Mucosa of rectum (tissue), 2 donors: ENCODE results near the gene KCNC4.
A peak's percentile ranks its signal among the peaks of the same experiment; 100 is the strongest.

Source experiments
- H3K27ac ChIP-seq, 2 donors: one replicate each; pipeline ENCODE4 v1.7.0; 2013; ENCODE audit warnings: inconsistent platforms in 2 of 2, low read depth in 2 of 2, low read length in 2 of 2
- H3K27me3 ChIP-seq, 2 donors: one replicate each; pipeline ENCODE4 v1.7.0; 2013; ENCODE audit warnings: low read length in 2 of 2; ENCODE audit not compliant: control insufficient read depth in 2 of 2, insufficient read depth in 2 of 2
- H3K36me3 ChIP-seq, 2 donors: one replicate each; pipeline ENCODE4 v1.7.0; 2013; ENCODE audit warnings: low read length in 2 of 2; ENCODE audit not compliant: control insufficient read depth in 2 of 2, insufficient read depth in 2 of 2
- H3K4me1 ChIP-seq, 2 donors: one replicate each; pipeline ENCODE4 v1.7.0; 2013; ENCODE audit warnings: low read length in 2 of 2, mild to moderate bottlenecking in 1 of 2; ENCODE audit not compliant: control insufficient read depth in 2 of 2, insufficient read depth in 2 of 2
- H3K4me3 ChIP-seq, 2 donors: one replicate each; pipeline ENCODE4 v1.7.0; 2013; ENCODE audit warnings: low read length in 2 of 2
- H3K9ac ChIP-seq, 2 donors: one replicate each; pipeline ENCODE4 v1.7.0; 2013; ENCODE audit warnings: low read length in 2 of 2, low read depth in 1 of 2, mild to moderate bottlenecking in 1 of 2
- H3K9me3 ChIP-seq, 2 donors: one replicate each; pipeline ENCODE4 v1.7.0; 2013; ENCODE audit warnings: low read length in 2 of 2; ENCODE audit not compliant: control insufficient read depth in 2 of 2
- donor health status: healthy.
- donor health status: Normal muscosa, but diverticular disease.

Gene KCNC4

DNA sequence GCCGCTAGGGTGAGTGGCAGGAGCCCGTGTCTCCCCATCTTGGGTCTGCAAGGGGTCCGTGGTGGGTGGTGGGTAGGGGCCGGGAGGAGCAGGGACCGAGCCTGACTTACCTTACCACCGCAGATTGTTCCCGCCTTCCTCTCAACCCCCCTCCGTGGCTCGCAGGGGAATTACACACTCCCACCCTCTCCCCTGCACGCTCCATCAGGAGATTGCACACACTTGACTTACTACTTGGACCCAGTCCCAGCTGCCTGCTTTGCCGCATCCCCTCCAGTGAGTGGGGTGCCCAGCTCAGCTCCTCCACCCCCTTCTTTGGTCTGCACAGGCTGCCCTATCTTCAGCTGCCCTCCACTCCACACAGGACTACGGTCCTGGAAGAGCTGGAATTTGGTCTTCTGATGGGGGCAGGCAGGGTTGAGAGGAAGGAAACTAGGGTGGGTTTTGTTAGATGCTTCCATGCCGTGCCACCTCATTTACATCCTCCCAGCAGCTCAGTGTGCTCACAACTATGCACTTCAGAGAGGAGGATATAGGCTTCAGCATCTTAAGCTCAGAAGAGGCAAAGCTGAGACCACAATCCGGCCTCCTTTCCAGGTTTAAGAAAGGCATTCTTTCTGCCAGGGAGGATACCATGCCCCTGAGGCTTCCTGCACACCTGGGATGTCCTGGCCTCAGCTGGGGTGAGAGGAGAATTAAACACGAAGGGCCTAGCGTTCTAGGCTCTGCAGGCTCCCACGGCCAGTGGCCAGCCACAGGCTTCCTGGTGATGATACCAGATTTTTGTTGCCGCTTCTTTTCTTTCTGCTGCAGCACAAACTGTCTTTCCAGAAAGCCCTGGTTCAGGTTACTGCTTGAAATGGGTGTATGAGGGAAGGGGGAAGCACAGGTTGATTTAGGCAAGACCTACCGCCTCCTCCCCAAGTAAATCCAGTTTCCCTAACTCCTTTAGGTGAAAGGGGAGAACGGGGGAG lies 2.3 kb downstream of the KCNC4 start:
- Histone ChIP-seq H3K4me3 (peak overlapping the region in 1 of 2 donors; percentile 50), H3K9me3 (no peaks in the 10 kb centered on the region), H3K9ac (no peak overlapping the region), H3K4me1 (peaks cover 9 to 22% of the 10 kb centered on the region in 2 donors), H3K36me3 (no peaks in the 10 kb centered on the region), H3K27me3 (no peaks in the 10 kb centered on the region), H3K27ac (no peak overlapping the region)

DNA sequence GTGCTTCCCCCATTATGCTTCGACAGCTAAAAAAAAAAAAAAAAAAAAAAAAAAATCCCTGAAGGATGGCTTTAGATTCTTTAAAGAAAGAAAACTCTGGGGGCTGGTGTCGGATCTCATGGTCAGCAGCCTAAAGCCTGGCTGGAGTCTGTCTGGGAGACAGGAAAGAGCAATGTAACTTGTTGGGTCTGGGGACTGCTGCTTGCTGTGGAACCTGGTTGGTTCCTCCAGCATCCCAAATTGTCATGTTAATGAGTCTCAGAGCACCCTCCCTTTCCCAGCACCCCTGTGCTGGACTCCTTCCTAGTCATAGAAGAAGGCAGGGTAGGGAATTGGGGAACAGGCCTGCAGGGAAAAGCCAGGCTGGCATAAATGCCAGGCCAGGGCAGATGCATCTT lies 3.0 kb downstream of the KCNC4 start:
- no peak overlapping the region for H3K4me3 ChIP-seq
- H3K27me3 ChIP-seq: no peaks in the 10 kb centered on the region

DNA sequence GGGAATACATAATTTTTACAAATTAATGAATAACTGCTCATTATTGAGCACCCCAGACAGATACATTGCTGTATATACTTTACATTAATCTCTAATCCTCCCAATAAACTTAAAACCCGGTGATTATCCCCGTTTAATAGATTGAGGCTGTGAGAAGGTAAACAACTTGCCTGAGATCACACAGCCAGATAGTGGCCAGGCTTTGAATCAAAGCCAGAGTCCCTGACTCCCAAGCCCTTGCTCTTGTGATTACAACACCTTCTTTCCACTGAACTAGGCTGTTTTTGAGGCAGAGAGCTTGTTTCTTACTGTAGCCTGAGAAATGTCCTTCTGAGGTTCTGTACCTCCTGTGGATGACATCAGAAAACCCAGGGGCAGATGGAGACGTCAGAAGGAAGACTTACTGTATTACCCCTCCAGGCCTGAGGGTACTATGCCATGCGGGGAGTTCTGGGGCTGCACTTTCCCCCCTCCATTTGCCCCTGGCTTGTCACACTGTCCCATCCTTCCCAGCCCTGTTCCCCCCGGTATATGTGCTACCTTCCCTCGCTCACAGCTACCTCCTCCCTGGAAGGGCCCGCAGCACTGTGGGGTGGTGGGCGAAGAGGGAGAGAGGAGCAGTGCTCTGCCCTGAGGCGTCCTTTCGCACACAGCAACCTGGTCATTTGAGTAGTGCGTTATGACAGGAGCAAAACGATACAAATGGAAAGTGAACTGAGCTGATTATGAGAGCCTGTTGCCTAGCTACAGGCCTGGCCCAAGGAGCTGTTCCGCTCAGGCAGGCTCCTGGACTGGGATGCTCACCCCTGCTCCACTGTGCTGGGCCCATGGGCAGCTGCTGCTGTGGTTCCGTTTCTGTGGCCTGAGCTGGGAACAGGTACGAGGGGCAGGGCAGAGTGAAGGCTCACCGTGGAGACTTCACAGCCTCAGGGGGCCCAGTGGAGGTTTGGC lies 4.6 kb downstream of the KCNC4 start:
- Histone ChIP-seq H3K36me3 (no peaks in the 10 kb centered on the region), H3K9ac (no peak overlapping the region), H3K4me1 (peaks cover 3 to 16% of the 10 kb centered on the region in 2 donors), H3K4me3 (no peak overlapping the region), H3K27me3 (no peaks in the 10 kb centered on the region), H3K9me3 (no peaks in the 10 kb centered on the region), H3K27ac (no peak overlapping the region)

More for the DNA sequence above, 3.0 kb downstream of the KCNC4 start:
- Histone ChIP-seq H3K9ac (no peak overlapping the region), H3K9me3 (no peaks in the 10 kb centered on the region), H3K27ac (no peak overlapping the region), H3K36me3 (no peaks in the 10 kb centered on the region), H3K4me1 (peaks cover 9 to 22% of the 10 kb centered on the region in 2 donors)

DNA sequence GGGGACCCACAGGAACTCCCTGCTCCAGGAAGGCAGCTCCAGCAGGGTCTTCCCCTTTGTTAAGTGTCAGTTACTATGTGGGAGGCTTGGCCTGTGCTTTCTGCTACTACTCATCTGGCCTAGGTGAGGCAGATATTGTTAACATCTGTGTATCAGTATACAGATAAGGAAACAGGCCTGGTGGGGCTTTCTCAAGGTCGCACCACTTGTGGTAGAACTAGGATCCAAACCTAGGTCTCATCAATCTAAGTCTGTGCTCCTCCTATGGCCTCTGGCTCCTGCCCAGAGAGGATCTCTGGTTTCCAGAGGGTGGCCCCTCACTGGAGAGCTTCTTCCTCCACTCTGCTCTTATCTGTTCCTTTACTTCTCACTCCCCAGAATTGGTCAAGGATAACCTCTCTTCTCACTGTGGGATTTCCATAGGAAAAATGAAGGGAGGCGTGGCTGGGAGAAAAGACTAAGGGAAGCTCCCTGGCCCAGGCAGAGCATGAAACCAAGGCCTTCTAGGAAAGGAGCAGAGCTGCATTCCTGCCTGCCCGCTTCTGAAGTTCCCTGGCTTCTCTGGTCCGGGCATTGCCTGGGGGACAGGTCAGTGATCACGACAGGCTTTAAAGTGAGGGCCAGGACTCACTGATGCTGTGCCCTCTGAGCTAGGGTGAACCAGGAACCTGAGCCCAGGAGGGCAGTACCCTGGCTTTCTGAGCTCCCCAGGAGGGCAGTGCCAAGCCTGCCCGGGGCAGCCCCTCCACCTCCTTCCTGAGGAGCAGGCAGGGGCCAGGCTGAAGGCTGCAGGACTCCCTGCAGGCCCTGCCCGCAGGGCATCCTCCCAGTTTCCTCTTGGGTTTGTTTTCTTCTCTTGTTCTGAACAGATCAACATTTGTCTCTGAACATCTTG lies 5.8 kb downstream of the KCNC4 start:
- H3K4me3 ChIP-seq: no peak overlapping the region
- no peaks in the 10 kb centered on the region for H3K9me3 ChIP-seq
- peaks cover 2 to 16% of the 10 kb centered on the region in 2 donors for H3K4me1 ChIP-seq
- H3K27me3 ChIP-seq: no peaks in the 10 kb centered on the region
- no peak overlapping the region for H3K27ac ChIP-seq
- no peaks in the 10 kb centered on the region for H3K36me3 ChIP-seq
- no peak overlapping the region for H3K9ac ChIP-seq

DNA sequence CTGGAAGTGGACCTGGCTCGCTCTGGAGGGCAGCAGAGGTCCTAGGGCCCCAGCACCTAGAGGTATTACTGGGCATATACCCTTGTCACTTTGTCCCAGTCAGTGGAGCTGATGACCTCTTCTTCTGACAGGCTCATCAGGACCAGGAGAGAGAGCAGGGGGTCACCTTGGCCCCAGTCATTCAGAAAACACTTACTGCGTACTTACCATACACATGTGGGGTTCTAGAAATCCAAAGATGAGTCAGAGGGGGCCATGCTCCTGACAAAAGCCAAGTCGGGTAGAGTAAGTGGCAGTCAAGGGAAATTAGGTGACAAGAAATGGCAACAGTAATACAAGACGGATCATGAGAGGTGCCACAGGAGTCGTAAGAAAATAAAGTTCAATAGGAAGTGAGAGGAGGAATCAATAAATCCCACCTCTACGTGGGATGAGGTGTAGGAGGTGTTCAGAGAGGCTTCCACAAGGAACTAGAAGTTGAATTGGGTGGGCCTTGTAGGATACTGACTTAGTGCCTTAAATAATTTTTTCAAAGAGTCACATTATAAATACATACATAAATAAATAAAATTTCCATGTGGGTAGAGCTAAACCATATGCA lies 6.8 kb downstream of the KCNC4 start:
- no peaks in the 10 kb centered on the region for H3K36me3 ChIP-seq
- peaks cover 0 to 8% of the 10 kb centered on the region in 2 donors for H3K4me1 ChIP-seq
- H3K27ac ChIP-seq: no peak overlapping the region
- H3K27me3 ChIP-seq: no peaks in the 10 kb centered on the region
- no peaks in the 10 kb centered on the region for H3K9me3 ChIP-seq
- H3K4me3 ChIP-seq: no peak overlapping the region
- no peak overlapping the region for H3K9ac ChIP-seq

DNA sequence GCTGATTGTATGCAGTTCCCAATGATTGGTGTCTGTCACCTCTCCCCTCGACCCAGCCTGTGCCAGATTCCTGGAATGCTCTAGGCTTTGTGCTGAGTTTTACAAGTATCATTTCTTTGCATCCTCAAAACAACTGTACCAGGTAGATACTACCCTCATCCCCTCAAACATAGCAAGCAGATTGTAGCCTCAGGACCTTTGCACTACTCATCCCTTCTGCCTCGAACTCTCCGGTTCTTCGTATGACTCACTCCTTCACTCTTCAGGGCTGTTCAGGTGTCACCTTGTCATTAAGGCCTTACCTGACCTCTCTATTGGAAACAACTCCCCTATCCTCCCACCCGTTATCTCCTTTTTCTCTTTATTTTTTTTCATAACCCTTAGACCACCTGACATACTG lies 8.0 kb downstream of the KCNC4 start:
- Histone ChIP-seq H3K4me3 (no peak overlapping the region), H3K36me3 (peaks cover 0 to 2% of the 10 kb centered on the region in 2 donors)

DNA sequence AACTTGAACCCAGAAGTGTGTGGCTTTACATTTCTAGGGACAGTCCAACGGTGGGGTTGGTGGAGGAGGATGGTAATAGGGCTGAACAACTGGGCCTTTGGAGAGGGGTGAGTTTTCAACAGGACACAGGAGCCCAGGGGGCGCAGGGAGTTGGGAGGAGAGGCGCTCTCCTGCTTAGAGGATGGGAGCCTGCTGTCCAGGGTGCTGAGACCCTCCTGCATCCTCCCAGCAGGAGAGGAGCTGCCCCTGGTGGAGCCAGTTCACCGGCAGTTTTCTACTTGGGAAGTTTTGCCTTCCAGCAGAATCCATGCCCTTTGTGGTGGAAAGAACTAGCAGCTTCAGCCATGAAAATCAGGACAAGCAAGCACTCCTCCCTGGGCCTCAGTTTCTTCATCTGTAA lies 8.6 kb downstream of the KCNC4 start:
- Histone ChIP-seq H3K36me3 (peaks cover 0 to 2% of the 10 kb centered on the region in 2 donors), H3K4me1 (peaks cover 0 to 3% of the 10 kb centered on the region in 2 donors), H3K9ac (no peak overlapping the region), H3K9me3 (no peaks in the 10 kb centered on the region), H3K27ac (no peak overlapping the region), H3K27me3 (no peaks in the 10 kb centered on the region), H3K4me3 (no peak overlapping the region)

More for the DNA sequence above, 8.0 kb downstream of the KCNC4 start:
- Histone ChIP-seq H3K27ac (no peak overlapping the region), H3K9me3 (no peaks in the 10 kb centered on the region), H3K9ac (no peak overlapping the region), H3K27me3 (no peaks in the 10 kb centered on the region), H3K4me1 (peaks cover 0 to 3% of the 10 kb centered on the region in 2 donors)

DNA sequence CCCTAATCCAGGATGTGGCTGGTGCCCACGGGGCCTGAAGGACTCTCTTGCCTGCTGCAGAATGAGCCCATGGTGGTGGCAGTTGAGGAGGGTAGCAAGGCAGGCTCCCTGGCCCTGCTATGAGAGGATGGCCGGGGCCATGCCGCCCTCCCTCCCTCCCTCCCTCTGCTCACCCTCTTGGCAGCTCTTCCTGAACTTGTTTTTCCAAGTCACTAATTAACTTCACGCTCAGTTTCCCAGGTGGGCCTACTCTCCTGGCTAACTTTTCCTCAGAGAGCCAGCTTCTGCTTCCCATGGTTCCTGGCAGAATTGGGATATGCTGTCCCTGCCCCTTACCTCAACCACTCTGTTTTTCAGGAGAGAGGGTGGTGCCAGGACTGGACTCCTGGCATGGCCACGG lies 10.2 kb downstream of the KCNC4 start:
- peaks cover 0 to 2% of the 10 kb centered on the region in 2 donors for H3K36me3 ChIP-seq
- no peaks in the 10 kb centered on the region for H3K27me3 ChIP-seq
- no peaks in the 10 kb centered on the region for H3K4me1 ChIP-seq
- H3K4me3 ChIP-seq: no peak overlapping the region
- H3K9me3 ChIP-seq: no peaks in the 10 kb centered on the region
- H3K27ac ChIP-seq: no peak overlapping the region
- H3K9ac ChIP-seq: no peak overlapping the region

DNA sequence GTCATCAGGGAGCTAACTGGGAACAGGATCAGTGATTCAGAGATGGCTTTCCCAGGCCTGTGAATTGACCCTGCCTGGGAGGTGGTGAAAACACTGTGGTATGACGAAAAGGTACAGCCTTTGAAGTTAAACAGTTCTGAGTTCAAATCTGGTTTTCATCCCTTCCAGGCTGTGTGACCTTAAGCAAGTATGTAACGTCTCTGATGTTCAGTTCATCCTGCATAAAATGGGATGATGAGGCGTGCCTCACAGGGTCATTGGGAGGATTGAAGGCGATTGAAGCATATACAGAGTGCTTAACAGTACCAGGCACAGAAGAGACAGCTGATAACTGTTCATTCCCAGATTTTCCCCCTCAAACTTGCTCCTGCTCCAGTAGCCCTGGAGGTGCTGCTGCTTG lies 11.0 kb downstream of the KCNC4 start:
- no peaks in the 10 kb centered on the region for H3K4me1 ChIP-seq
- H3K36me3 ChIP-seq: peaks cover 0 to 2% of the 10 kb centered on the region in 2 donors
- no peak overlapping the region for H3K4me3 ChIP-seq
- no peaks in the 10 kb centered on the region for H3K27me3 ChIP-seq
- H3K27ac ChIP-seq: no peak overlapping the region
- H3K9ac ChIP-seq: no peak overlapping the region
- H3K9me3 ChIP-seq: no peaks in the 10 kb centered on the region
